AG09319 (cell line): ENCODE results near the gene HBA2.
"Not testable (repeated sequence)": the region's sequence is repeated elsewhere in the genome, so short reads cannot be mapped to it uniquely, and the experiment has no call there.

ENCODE experiments used
- DNase-seq: peaks from one replicate; pipeline ENCODE4 v3.0.0-alpha.2; 2010; ENCODE audit warnings: low read depth; ENCODE audit errors: extremely low read depth
- CTCF ChIP-seq: IDR thresholded peaks from 2 replicates; pipeline ENCODE4 v1.5.1; 2011; ENCODE audit warnings: low read depth, mild to moderate bottlenecking, inconsistent platforms, low read length, moderate library complexity

Gene HBA2

GRCh38 chr16:168424-168823, 4.3 kb upstream of the HBA2 start:
- no peak for DNase-seq
- TF ChIP-seq CTCF: no peak

- no peak for DNase-seq
- no peak for TF ChIP-seq CTCF
These were observed 3.7 kb upstream of the HBA2 start for GRCh38 chr16:169014-169413.

- not testable (repeated sequence) for DNase-seq
These were observed 2.6 kb upstream of the HBA2 start for GRCh38 chr16:170088-170507.

DNA sequence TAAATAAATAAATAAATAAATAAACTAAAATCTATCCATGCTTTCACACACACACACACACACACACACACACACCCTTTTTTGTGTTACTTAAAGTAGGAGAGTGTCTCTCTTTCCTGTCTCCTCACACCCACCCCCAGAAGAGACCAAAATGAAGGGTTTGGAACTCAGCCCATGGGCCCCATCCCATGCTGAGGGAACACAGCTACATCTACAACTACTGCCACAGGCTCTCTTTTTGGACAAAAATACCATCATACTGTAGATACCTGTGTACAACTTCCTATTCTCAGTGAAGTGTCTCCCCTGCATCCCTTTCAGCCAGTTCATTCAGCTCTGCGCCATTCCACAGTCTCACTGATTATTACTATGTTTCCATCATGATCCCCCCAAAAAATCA, 1.9 kb upstream of the HBA2 start:
- TF ChIP-seq CTCF: no peak

DNA sequence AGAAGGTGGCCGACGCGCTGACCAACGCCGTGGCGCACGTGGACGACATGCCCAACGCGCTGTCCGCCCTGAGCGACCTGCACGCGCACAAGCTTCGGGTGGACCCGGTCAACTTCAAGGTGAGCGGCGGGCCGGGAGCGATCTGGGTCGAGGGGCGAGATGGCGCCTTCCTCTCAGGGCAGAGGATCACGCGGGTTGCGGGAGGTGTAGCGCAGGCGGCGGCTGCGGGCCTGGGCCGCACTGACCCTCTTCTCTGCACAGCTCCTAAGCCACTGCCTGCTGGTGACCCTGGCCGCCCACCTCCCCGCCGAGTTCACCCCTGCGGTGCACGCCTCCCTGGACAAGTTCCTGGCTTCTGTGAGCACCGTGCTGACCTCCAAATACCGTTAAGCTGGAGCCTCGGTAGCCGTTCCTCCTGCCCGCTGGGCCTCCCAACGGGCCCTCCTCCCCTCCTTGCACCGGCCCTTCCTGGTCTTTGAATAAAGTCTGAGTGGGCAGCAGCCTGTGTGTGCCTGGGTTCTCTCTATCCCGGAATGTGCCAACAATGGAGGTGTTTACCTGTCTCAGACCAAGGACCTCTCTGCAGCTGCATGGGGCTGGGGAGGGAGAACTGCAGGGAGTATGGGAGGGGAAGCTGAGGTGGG, 657 bp downstream of the HBA2 start:
- DNase-seq: not testable (repeated sequence)

More for the DNA sequence above, 1.9 kb upstream of the HBA2 start:
- DNase-seq: no peak

DNA sequence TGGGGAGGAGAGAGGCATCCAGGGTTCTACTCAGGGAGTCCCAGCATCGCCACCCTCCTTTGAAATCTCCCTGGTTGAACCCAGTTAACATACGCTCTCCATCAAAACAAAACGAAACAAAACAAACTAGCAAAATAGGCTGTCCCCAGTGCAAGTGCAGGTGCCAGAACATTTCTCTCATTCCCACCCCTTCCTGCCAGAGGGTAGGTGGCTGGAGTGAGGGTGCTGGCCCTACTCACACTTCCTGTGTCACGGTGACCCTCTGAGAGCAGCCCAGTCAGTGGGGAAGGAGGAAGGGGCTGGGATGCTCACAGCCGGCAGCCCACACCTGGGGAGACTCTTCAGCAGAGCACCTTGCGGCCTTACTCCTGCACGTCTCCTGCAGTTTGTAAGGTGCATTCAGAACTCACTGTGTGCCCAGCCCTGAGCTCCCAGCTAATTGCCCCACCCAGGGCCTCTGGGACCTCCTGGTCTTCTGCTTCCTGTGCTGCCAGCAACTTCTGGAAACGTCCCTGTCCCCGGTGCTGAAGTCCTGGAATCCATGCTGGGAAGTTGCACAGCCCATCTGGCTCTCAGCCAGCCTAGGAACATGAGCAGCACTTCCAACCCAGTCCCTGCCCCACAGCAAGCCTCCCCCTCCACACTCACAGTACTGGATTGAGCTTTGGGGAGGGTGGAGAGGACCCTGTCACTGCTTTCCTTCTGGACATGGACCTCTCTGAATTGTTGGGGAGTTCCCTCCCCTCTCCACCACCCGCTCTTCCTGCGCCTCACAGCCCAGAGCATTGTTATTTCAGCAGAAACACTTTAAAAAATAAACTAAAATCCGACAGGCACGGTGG, 1.5 kb downstream of the HBA2 start:
- DNase-seq: not testable (repeated sequence)

- no peak for DNase-seq
- no peak for TF ChIP-seq CTCF
These were observed 2.6 kb downstream of the HBA2 start for GRCh38 chr16:175011-175949.

GRCh38 chr16:176006-176405, 3.3 kb downstream of the HBA2 start:
- not testable (repeated sequence) for DNase-seq

DNA sequence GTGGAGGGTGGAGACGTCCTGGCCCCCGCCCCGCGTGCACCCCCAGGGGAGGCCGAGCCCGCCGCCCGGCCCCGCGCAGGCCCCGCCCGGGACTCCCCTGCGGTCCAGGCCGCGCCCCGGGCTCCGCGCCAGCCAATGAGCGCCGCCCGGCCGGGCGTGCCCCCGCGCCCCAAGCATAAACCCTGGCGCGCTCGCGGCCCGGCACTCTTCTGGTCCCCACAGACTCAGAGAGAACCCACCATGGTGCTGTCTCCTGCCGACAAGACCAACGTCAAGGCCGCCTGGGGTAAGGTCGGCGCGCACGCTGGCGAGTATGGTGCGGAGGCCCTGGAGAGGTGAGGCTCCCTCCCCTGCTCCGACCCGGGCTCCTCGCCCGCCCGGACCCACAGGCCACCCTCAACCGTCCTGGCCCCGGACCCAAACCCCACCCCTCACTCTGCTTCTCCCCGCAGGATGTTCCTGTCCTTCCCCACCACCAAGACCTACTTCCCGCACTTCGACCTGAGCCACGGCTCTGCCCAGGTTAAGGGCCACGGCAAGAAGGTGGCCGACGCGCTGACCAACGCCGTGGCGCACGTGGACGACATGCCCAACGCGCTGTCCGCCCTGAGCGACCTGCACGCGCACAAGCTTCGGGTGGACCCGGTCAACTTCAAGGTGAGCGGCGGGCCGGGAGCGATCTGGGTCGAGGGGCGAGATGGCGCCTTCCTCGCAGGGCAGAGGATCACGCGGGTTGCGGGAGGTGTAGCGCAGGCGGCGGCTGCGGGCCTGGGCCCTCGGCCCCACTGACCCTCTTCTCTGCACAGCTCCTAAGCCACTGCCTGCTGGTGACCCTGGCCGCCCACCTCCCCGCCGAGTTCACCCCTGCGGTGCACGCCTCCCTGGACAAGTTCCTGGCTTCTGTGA, 4.1 kb downstream of the HBA2 start, which contains the start of gene HBA1:
Gene HBA1, plus strand, starts transcription at position 204 of the 906 bp plus-strand sequence. Its CDS starts 37 bp downstream, at position 241.
- not testable (repeated sequence) for DNase-seq
